K562 (cell line): ENCODE data around the gene GRM3. TPM values are rescaled to one million over a fixed set of nuclear protein-coding genes. Genes with fewer than 3 reads are reported as not detected.
A peak's percentile ranks its signal among the peaks of the same experiment; 100 is the strongest.

Experiments
- ADNP ChIP-seq: fragments of 200-800 bp; sonication (Bioruptor generic); IDR thresholded peaks from 2 replicates; pipeline ENCODE4 v1.6.1; 2016; ENCODE audit warnings: missing genetic modification characterization, missing compliant biosample characterization
- AFF1 ChIP-seq, 2 experiments: fragments of 450-650 bp; IDR thresholded peaks; 2 replicates each; pipeline ENCODE4 v1.6.1; 2018; ENCODE audit warnings: mild to moderate bottlenecking in 2 of 2, low read depth in 1 of 2; ENCODE audit not compliant: partially characterized antibody in 2 of 2
- BRF2 ChIP-seq: IDR thresholded peaks from 3 replicates; pipeline ENCODE4 v1.6.1; 2011; ENCODE audit warnings: borderline replicate concordance, mild to moderate bottlenecking; ENCODE audit not compliant: insufficient read length, insufficient read depth
- CBX5 ChIP-seq: IDR thresholded peaks from 2 replicates; pipeline ENCODE4 v1.6.1; 2014; ENCODE audit warnings: low read depth, borderline replicate concordance
- EHMT2 ChIP-seq: fragments of 450-650 bp; IDR thresholded peaks from 2 replicates; pipeline ENCODE4 v1.6.1; 2018; ENCODE audit warnings: antibody characterized with exemption
- ELF2 ChIP-seq: fragments of 250-450 bp; sonication (Bioruptor Pico); IDR thresholded peaks from 2 replicates; pipeline ENCODE4 v1.5.0; 2021; ENCODE audit warnings: mild to moderate bottlenecking
- MAFK ChIP-seq: IDR thresholded peaks from 2 replicates; pipeline ENCODE4 v1.6.1; 2011; ENCODE audit warnings: low read length, improper control_type of control experiment
- MCM2 ChIP-seq: fragments of 450-650 bp; IDR thresholded peaks from 2 replicates; pipeline ENCODE4 v1.6.1; 2017; ENCODE audit warnings: low read depth, mild to moderate bottlenecking
- MIER1 ChIP-seq: fragments of 450-650 bp; IDR thresholded peaks from 2 replicates; pipeline ENCODE4 v1.6.1; 2016; ENCODE audit warnings: antibody characterized with exemption, mild to moderate bottlenecking, low read depth
- SOX6 ChIP-seq: fragments of 450-650 bp; IDR thresholded peaks from 2 replicates; pipeline ENCODE4 v1.6.1; 2014; ENCODE audit warnings: mild to moderate bottlenecking
- SREBF2 ChIP-seq: sonication (generic); formaldehyde crosslinking; IDR thresholded peaks from 2 replicates; pipeline ENCODE4 v1.4.0; 2020; ENCODE audit warnings: mild to moderate bottlenecking, missing genetic modification reagents
- STAT5B ChIP-seq: fragments of 250-450 bp; sonication (Bioruptor Pico); IDR thresholded peaks from 2 replicates; pipeline ENCODE4 v1.8.0; 2021; ENCODE audit warnings: mild to moderate bottlenecking, inconsistent platforms
- ZBTB11 ChIP-seq, 3 experiments: fragments of 200-800 bp in 1 of 3; fragments of 250-450 bp in 1 of 3; fragments of 450-650 bp in 1 of 3; sonication (Bioruptor Pico) in 1 of 3; sonication (Bioruptor generic) in 1 of 3; formaldehyde crosslinking in 1 of 3; IDR thresholded peaks; 2 replicates each; pipeline versions ENCODE4 v1.6.1 to v1.8.0; 2016 to 2022; ENCODE audit warnings: mild to moderate bottlenecking in 2 of 3, missing genetic modification characterization in 2 of 3, missing compliant biosample characterization in 1 of 3, moderate library complexity in 1 of 3
- polyA plus RNA-seq, 8 experiments: library from polyadenylated mRNA; depleted of rRNA in 4 of 8; stranded (reverse) in 5 of 8; unstranded in 3 of 8; fragments of >200 nt; fragmentation: Nextera tagmentation in 2 of 8; fragmentation: Illumina TruSeq in 1 of 8; extraction: Ambion mirVana in 2 of 8; extraction: Trizol in 1 of 8; gene quantifications; 2 replicates each; pipeline versions ENCODE4 v1.2.1 to v1.2.3, GENCODE V29; 2011 to 2014; ENCODE audit warnings: inconsistent platforms in 1 of 8, missing spikeins in 1 of 8
- total RNA-seq, 7 experiments: library from RNA; depleted of rRNA in 6 of 7; stranded (reverse); fragments of >200 nt in 6 of 7; fragmentation: Illumina TruSeq in 2 of 7; extraction: Trizol in 2 of 7; gene quantifications; 2 replicates each; pipeline versions ENCODE4 v1.2.1 to v1.2.3, GENCODE V29; 2011 to 2021; ENCODE audit warnings: low replicate concordance in 1 of 7

GRM3 gene
- total and polyA plus RNA-seq, 9 of the 15 experiments (the other 6 are each of a cell fraction or from before 2014, with no cell fraction given) = 0.03 to 0.08 (median 0.03) TPM; not detected in 6

- TF ChIP-seq ADNP = no peak
- TF ChIP-seq EHMT2 = peak; percentile 89
- no peak for TF ChIP-seq MAFK
- TF ChIP-seq AFF1 (IDR thresholded peaks at IDR 0.05; ENCODE audit: low read depth in 1 of 2, partially characterized antibody in 2 of 2) = no peak
- TF ChIP-seq MCM2 = no peak
- no peak for TF ChIP-seq CBX5
- no peak for TF ChIP-seq SREBF2 (CRISPR knock-in tag)
- TF ChIP-seq SOX6 = no peak
- TF ChIP-seq BRF2 = no peak
- no peak for TF ChIP-seq ELF2 (CRISPR knock-in tag)
- no peak for TF ChIP-seq ZBTB11 (CRISPR knock-in tag; IDR thresholded peaks at IDR 0.05)
- no peak for TF ChIP-seq STAT5B
- TF ChIP-seq MIER1 = peak; percentile 83
Measured at GRCh38 chr7:86908948-86909347, 265.2 kb downstream of the GRM3 start (continued).
